H9 (cell line): ENCODE results near the gene ADAMTS15. TPM values are rescaled to one million over a fixed set of nuclear protein-coding genes. Genes with fewer than 3 reads are reported as not detected.

Experiments used
- DNase-seq: peaks from one replicate; pipeline ENCODE4 v3.0.0-alpha.2; 2017
- H2AFZ ChIP-seq: one replicate; pipeline ENCODE4 v1.6.1; 2013; ENCODE audit warnings: mild to moderate bottlenecking, low read length, control low read depth, moderate library complexity
- H2AK5ac ChIP-seq: 2 replicates; pipeline ENCODE4 v1.6.1; 2013; ENCODE audit warnings: low read length, control low read depth, mixed read lengths; ENCODE audit not compliant: insufficient read length
- H2BK120ac ChIP-seq: one replicate; pipeline ENCODE4 v1.6.1; 2013; ENCODE audit warnings: low read depth, mild to moderate bottlenecking, low read length, control low read depth, inconsistent platforms; ENCODE audit not compliant: poor library complexity, severe bottlenecking
- H2BK12ac ChIP-seq: 2 replicates; pipeline ENCODE4 v1.6.1; 2013; ENCODE audit warnings: low read length, control low read depth, mixed read lengths, low read depth; ENCODE audit not compliant: insufficient read length
- H2BK15ac ChIP-seq: 2 replicates; pipeline ENCODE4 v1.6.1; 2013; ENCODE audit warnings: low read depth, low read length, control low read depth
- H2BK20ac ChIP-seq: one replicate; pipeline ENCODE4 v1.6.1; 2013; ENCODE audit warnings: low read depth, mild to moderate bottlenecking, low read length, control low read depth, inconsistent platforms; ENCODE audit not compliant: poor library complexity, severe bottlenecking
- H2BK5ac ChIP-seq: 2 replicates; pipeline ENCODE4 v1.6.1; 2013; ENCODE audit warnings: low read length, control low read depth, mixed read lengths; ENCODE audit not compliant: insufficient read length
- H3K14ac ChIP-seq: 2 replicates; pipeline ENCODE4 v1.6.1; 2013; ENCODE audit warnings: low read length, control low read depth; ENCODE audit not compliant: insufficient read depth
- H3K18ac ChIP-seq: 2 replicates; pipeline ENCODE4 v1.6.1; 2013; ENCODE audit warnings: low read depth, mild to moderate bottlenecking, mixed read lengths, low read length, control low read depth; ENCODE audit not compliant: insufficient read length
- H3K23ac ChIP-seq: 2 replicates; pipeline ENCODE4 v1.6.1; 2013; ENCODE audit warnings: low read length, control low read depth, mixed read lengths, low read depth; ENCODE audit not compliant: insufficient read length
- H3K23me2 ChIP-seq: 2 replicates; pipeline ENCODE4 v1.6.1; 2013; ENCODE audit warnings: low read depth, mild to moderate bottlenecking, mixed read lengths, low read length, control low read depth; ENCODE audit not compliant: insufficient read length, poor library complexity, severe bottlenecking
- H3K27ac ChIP-seq: 2 replicates; pipeline ENCODE4 v1.5.1; 2013; ENCODE audit warnings: low read length, control low read depth, mixed read lengths, low read depth; ENCODE audit not compliant: insufficient read length
- H3K27me3 ChIP-seq: 2 replicates; pipeline ENCODE4 v1.6.1; 2013; ENCODE audit warnings: low read length, control low read depth, inconsistent platforms; ENCODE audit not compliant: insufficient read depth
- H3K4ac ChIP-seq: 2 replicates; pipeline ENCODE4 v1.6.1; 2013; ENCODE audit warnings: low read depth, mild to moderate bottlenecking, control low read depth, inconsistent platforms, low read length, moderate library complexity
- H3K4me1 ChIP-seq: 2 replicates; pipeline ENCODE4 v1.6.1; 2013; ENCODE audit warnings: low read length, control low read depth, inconsistent platforms; ENCODE audit not compliant: insufficient read depth
- H3K4me2 ChIP-seq: 2 replicates; pipeline ENCODE4 v1.6.1; 2013; ENCODE audit warnings: low read length, control low read depth, mixed read lengths; ENCODE audit not compliant: insufficient read length, insufficient read depth
- H3K56ac ChIP-seq: 2 replicates; pipeline ENCODE4 v1.6.1; 2013; ENCODE audit warnings: low read depth, mild to moderate bottlenecking, mixed read lengths, low read length, control low read depth; ENCODE audit not compliant: insufficient read length
- H3K79me1 ChIP-seq: 2 replicates; pipeline ENCODE4 v1.6.1; 2013; ENCODE audit warnings: low read depth, mild to moderate bottlenecking, moderate library complexity, low read length, control low read depth, inconsistent platforms; ENCODE audit not compliant: insufficient read depth, poor library complexity, severe bottlenecking
- H3K79me2 ChIP-seq: 2 replicates; pipeline ENCODE4 v1.6.1; 2013; ENCODE audit warnings: low read length, control low read depth, inconsistent platforms; ENCODE audit not compliant: insufficient read depth
- H3K9ac ChIP-seq: 2 replicates; pipeline ENCODE4 v1.6.1; 2013; ENCODE audit warnings: low read length, control low read depth, mixed read lengths; ENCODE audit not compliant: insufficient read length; ENCODE audit errors: extremely low read depth
- H3K9me3 ChIP-seq: one replicate; pipeline ENCODE4 v1.6.1; 2013; ENCODE audit warnings: low read depth, low read length, inconsistent platforms; ENCODE audit not compliant: control insufficient read depth
- H3T11ph ChIP-seq: one replicate; pipeline ENCODE4 v1.6.1; 2013; ENCODE audit warnings: mild to moderate bottlenecking, low read length, control low read depth, inconsistent platforms
- H4K20me1 ChIP-seq: one replicate; pipeline ENCODE4 v1.6.1; 2013; ENCODE audit not compliant: control insufficient read depth, insufficient read length, insufficient read depth
- H4K5ac ChIP-seq: 2 replicates; pipeline ENCODE4 v1.6.1; 2013; ENCODE audit warnings: low read depth, mild to moderate bottlenecking, mixed read lengths, low read length, control low read depth; ENCODE audit not compliant: insufficient read length
- H4K8ac ChIP-seq: replicated peaks from 2 replicates; pipeline ENCODE4 v1.6.1; 2013; ENCODE audit warnings: low read length, control low read depth, mixed read lengths, low read depth; ENCODE audit not compliant: insufficient read length
- H4K91ac ChIP-seq: 2 replicates; pipeline ENCODE4 v1.6.1; 2013; ENCODE audit warnings: low read depth, mild to moderate bottlenecking, moderate library complexity, mixed read lengths, low read length, control low read depth; ENCODE audit not compliant: insufficient read length
- H3K27ac Mint-ChIP-seq, 3 experiments: 2 replicates in 2 of 3; 3 replicates in 1 of 3; pipeline ENCODE4 v1.8.0; 2020 to 2021; ENCODE audit warnings: mixed read lengths in 3 of 3, mild to moderate bottlenecking in 1 of 3, moderate library complexity in 1 of 3
- H3K27me3 Mint-ChIP-seq: 2 replicates; pipeline ENCODE4 v1.8.0; 2021; ENCODE audit warnings: low read depth, mild to moderate bottlenecking, moderate library complexity, mixed read lengths
- H3K36me3 Mint-ChIP-seq, 3 experiments: 2 replicates in 2 of 3; 3 replicates in 1 of 3; pipeline ENCODE4 v1.8.0; 2020 to 2021; ENCODE audit warnings: low read depth in 3 of 3, mixed read lengths in 3 of 3; ENCODE audit not compliant: insufficient read depth in 1 of 3
- H3K4me1 Mint-ChIP-seq, 2 experiments: 2 replicates each; pipeline ENCODE4 v1.8.0; 2020; ENCODE audit warnings: mixed read lengths in 2 of 2
- H3K4me3 Mint-ChIP-seq, 2 experiments: 2 replicates in 1 of 2; 3 replicates in 1 of 2; pipeline ENCODE4 v1.8.0; 2020 to 2021; ENCODE audit warnings: mild to moderate bottlenecking in 2 of 2, mixed read lengths in 2 of 2, moderate library complexity in 1 of 2
- H3K9me3 Mint-ChIP-seq, 2 experiments: 2 replicates in 1 of 2; 3 replicates in 1 of 2; pipeline ENCODE4 v1.8.0; 2020; ENCODE audit warnings: mild to moderate bottlenecking in 2 of 2, mixed read lengths in 2 of 2, moderate library complexity in 1 of 2
- CTCF ChIP-seq: fragments of 200-600 bp; sonication (generic); conservative IDR thresholded peaks from 3 replicates; pipeline ENCODE4 v1.8.0; 2021; ENCODE audit warnings: antibody characterized with exemption, mild to moderate bottlenecking
- WGBS: extraction: QIAGEN DNeasy Blood & Tissue Kit; methylation state at CpG from one replicate; pipeline ENCODE4 v1.1.7; 2013; ENCODE audit warnings: missing lambda C conversion rate, low lambda C conversion rate, mixed read lengths; ENCODE audit not compliant: insufficient read length; ENCODE audit errors: extremely low coverage; 5-methylcytosine and 5-hydroxymethylcytosine counted together
- total RNA-seq: library from RNA; stranded (reverse); gene quantifications from 2 replicates; pipeline ENCODE4 v1.2.1, GENCODE V29; 2021

The ADAMTS15 gene
- total RNA-seq, 1 experiment from 2014 or later = 1.3 TPM

DNA sequence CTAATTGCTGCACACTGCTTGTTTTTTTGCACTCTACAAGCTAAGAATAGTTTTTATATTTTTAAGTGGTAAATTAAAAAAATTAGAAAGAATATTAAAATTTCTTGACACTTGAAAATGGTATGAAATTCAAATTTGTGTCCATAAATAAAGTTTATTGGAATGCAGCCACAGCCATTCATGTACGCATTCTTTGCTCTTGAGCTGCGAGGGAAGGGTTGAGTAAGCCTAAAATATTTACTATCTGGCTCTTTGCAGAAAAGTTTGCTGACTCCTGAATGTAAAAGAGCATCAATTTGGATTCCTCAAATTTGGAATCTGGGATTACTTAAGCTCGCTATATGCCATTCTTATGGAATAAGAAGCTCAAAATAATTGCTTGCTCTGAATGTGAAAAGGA lies 16.6 kb upstream of the ADAMTS15 start:
- no peak overlapping the region for H4K91ac ChIP-seq
- no peak overlapping the region for H2BK5ac ChIP-seq
- no peak overlapping the region for H4K5ac ChIP-seq
- no peaks in the 10 kb centered on the region for H4K20me1 ChIP-seq
- H3K56ac ChIP-seq = no peak overlapping the region
- no peak overlapping the region for H4K8ac ChIP-seq
- H2BK20ac ChIP-seq = no peak overlapping the region
- Mint-ChIP-seq H3K9me3 (peaks cover 0 to 2% of the 10 kb centered on the region in 2 experiments; a peak in 2 of 5 replicates), H3K4me1 (peaks cover 14 to 16% of the 10 kb centered on the region in 2 experiments), H3K36me3 (peaks cover 0 to 3% (median 0%) of the 10 kb centered on the region in 3 experiments; a peak in 2 of 7 replicates), H3K27me3 (peaks cover 40% of the 10 kb centered on the region), H3K27ac (no peak overlapping the region), H3K4me3 (no peak overlapping the region)
- no peak overlapping the region for H2AK5ac ChIP-seq
- H3K9ac ChIP-seq = no peak overlapping the region
- H3K79me1 ChIP-seq = no peaks in the 10 kb centered on the region
- H3T11ph ChIP-seq = no peak overlapping the region
- H3K9me3 ChIP-seq = no peaks in the 10 kb centered on the region
- TF ChIP-seq CTCF = no peak
- peaks cover 15% of the 10 kb centered on the region for H3K23me2 ChIP-seq
- no peak overlapping the region for H2BK12ac ChIP-seq
- H2AFZ ChIP-seq = no peak overlapping the region
- no peak overlapping the region for H3K18ac ChIP-seq
- no CpG with 5 or more reads among the region's 3 CpGs for WGBS
- H3K4me2 ChIP-seq = no peak overlapping the region
- no peak overlapping the region for H3K27ac ChIP-seq
- H3K23ac ChIP-seq = no peak overlapping the region
- no peak overlapping the region for H2BK15ac ChIP-seq
- H3K14ac ChIP-seq = no peak overlapping the region
- H3K4ac ChIP-seq = no peak overlapping the region
- peaks cover 3% of the 10 kb centered on the region; the same call in 1 of the 2 replicates for H3K4me1 ChIP-seq
- no peaks in the 10 kb centered on the region for H3K79me2 ChIP-seq
- peaks cover 6% of the 10 kb centered on the region; the same call in 1 of the 2 replicates for H3K27me3 ChIP-seq
- DNase-seq = no peak
- no peak overlapping the region for H2BK120ac ChIP-seq
